Activated T-helper 2 cell treated with anti-CD3 and anti-CD28 coated beads, Interferon-gamma antibody, Interleukin-2, Interleukin-4, amounts not matched to agents 10 μg/mL and 5 μg/mL and 100 μg/mL, durations not matched to agents 14 hours and 24 hours and 36 hours (primary cell): Measurements from ENCODE around the gene MKLN1. TPM values are rescaled to one million over a fixed set of nuclear protein-coding genes. Genes with fewer than 3 reads are reported as not detected.
"Not testable (repeated sequence)": the region's sequence is repeated elsewhere in the genome, so short reads cannot be mapped to it uniquely, and the experiment has no call there.

Source experiments
- DNase-seq: peaks from one replicate; pipeline ENCODE4 v3.0.0; 2021; ENCODE audit warnings: low spot score
- H3K27ac Mint-ChIP-seq: one replicate; pipeline ENCODE4 v1.8.0; 2021; ENCODE audit warnings: mixed read lengths
- H3K27me3 Mint-ChIP-seq: one replicate; pipeline ENCODE4 v1.8.0; 2021; ENCODE audit warnings: low read depth, mixed read lengths
- H3K36me3 Mint-ChIP-seq: one replicate; pipeline ENCODE4 v1.8.0; 2021; ENCODE audit warnings: low read depth, mixed read lengths
- H3K4me1 Mint-ChIP-seq: one replicate; pipeline ENCODE4 v1.8.0; 2021; ENCODE audit warnings: low read depth, mixed read lengths
- H3K4me3 Mint-ChIP-seq: one replicate; pipeline ENCODE4 v1.8.0; 2021; ENCODE audit warnings: low read depth, mild to moderate bottlenecking, moderate library complexity, mixed read lengths
- H3K9me3 Mint-ChIP-seq: one replicate; pipeline ENCODE4 v1.8.0; 2021; ENCODE audit warnings: mixed read lengths
- intact Hi-C: fragments of 100-400 bp; cut with micrococcal nuclease; formaldehyde crosslinking; loops from one replicate; pipeline ENCODE4 v1.15.1; 2023
- total RNA-seq: library from RNA; stranded (reverse); gene quantifications from 2 replicates; pipeline ENCODE4 v1.2.3, GENCODE V29; 2022

The MKLN1 gene
- total RNA-seq, 1 donor from 2014 or later, result 38.3 TPM

DNA sequence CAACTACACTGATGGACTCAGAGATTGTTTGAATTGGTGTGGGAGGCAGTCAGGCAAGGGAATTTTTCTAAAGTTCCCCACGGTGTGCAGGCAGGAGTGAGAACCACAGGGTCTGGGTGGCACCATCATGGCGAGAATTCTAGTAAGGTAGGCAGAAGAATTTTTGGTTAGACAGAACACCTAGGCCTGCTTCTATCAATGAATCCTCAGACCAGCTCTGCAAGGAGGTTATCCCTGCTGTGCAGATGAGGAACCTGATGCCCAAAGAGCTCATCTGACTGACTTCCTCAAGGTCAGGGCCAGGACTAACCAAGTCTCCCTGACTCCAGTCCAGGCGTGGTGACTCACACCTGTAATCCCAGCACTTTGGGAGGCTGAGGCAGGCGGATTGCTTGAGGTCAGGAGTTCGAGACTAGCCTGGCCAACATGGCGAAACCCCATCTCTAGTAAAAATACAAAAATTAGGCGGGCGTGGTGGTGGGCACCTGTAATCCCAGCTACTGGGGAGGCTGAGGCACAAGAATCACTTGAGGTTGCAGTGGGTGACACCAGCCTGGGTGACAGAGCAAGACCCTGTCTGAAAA is 177.5 kb downstream of the MKLN1 start:
- H3K9me3 Mint-ChIP-seq, H3K27ac Mint-ChIP-seq, DNase-seq, H3K36me3 Mint-ChIP-seq, H3K27me3 Mint-ChIP-seq, H3K4me3 Mint-ChIP-seq: not testable (repeated sequence)
- peaks cover 33% of the 10 kb centered on the region for H3K4me1 Mint-ChIP-seq
- intact Hi-C loops, result loop anchor here (10.0 kb wide), 4 partner anchors 180 to 610 kb away; partner anchors contain the start of gene MKLN1

DNA sequence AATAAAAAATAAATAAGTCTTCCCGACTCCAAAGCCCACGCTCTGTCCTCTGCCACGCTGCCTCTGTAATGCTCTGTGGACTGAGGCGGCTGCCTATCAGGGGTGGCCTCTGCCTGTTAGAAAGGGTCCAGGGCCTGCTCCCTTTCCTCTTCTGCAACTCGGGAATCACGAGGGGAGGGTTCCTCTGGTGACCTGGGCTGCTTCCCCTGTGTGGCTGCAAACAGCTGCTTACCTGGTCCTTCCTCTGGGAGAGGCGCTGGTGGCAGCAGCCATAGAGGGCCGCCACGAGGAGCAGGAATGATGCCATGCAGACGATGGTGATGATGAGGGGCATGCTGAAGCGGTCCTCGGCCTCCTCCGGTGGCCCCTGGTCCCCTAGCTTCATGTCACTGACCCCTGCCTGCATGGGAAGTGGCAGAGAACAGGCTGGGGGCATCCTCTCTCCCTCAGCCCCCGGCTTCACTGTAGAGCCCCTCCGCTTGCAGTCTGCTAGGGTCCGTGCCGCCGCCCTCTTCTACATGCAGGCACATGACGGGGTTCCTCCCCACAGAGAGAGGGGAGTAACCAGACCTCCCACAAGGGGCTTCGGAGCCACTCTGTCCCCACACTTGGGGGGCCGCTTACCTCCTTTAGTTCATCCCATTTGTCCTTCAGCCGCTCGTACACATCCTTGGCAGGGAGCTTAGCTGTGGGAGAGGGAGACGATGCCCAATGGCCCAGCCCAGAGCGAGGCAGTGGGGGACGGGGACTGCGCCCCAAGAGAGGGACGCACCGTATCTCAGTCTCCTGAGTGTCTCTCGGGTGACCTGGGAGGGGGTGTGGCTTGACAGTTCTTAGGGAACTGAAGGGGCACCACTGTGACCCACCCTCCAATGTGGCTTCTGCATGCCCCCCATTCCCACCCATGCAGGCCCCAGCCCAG is 178.2 kb downstream of the MKLN1 start:
- Mint-ChIP-seq H3K4me3 (no peak overlapping the region), H3K27me3 (peaks cover 3% of the 10 kb centered on the region), H3K4me1 (peaks cover 27% of the 10 kb centered on the region), H3K9me3 (no peaks in the 10 kb centered on the region), H3K27ac (no peak overlapping the region), H3K36me3 (peaks cover 3% of the 10 kb centered on the region)
- DNase-seq, result no peak
- intact Hi-C loops, result loop anchor here (10.0 kb wide), 4 partner anchors 181 to 611 kb away; partner anchors contain the start of gene MKLN1

DNA sequence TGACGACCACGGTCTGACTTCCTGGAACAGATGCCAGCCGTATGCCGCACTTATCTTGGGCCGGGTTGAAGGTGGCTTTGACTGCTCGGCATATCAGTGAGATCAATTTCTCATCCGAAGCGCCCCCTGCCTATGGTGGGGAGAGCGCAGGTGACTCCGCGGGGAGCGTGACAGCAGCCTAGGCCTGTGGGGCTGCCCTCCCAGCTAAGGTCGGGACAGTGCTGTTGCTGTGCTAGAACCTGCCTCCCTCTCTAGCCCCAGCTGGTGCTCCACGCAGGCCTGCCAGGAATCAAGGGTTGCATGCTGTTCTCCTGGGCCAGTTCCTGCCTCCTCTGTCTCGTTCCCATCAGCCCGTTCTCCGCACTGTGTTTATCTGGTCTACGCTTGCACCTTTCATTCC is 178.9 kb downstream of the MKLN1 start:
- no peaks in the 10 kb centered on the region for H3K9me3 Mint-ChIP-seq
- intact Hi-C loops, result loop anchor here (10.0 kb wide), 4 partner anchors 182 to 612 kb away; partner anchors contain the start of gene MKLN1
- H3K4me1 Mint-ChIP-seq, result peaks cover 22% of the 10 kb centered on the region
- no peak overlapping the region for H3K4me3 Mint-ChIP-seq
- no peak overlapping the region for H3K27ac Mint-ChIP-seq
- H3K36me3 Mint-ChIP-seq, result no peaks in the 10 kb centered on the region
- no peak for DNase-seq
- H3K27me3 Mint-ChIP-seq, result peaks cover 3% of the 10 kb centered on the region

GRCh38 chr7:131507592-131508331 is 180.1 kb downstream of the MKLN1 start:
- H3K9me3 Mint-ChIP-seq, result no peaks in the 10 kb centered on the region
- peak; percentile 67 for DNase-seq
- no peak overlapping the region for H3K4me3 Mint-ChIP-seq
- no peaks in the 10 kb centered on the region for H3K36me3 Mint-ChIP-seq
- peaks cover 17% of the 10 kb centered on the region for H3K4me1 Mint-ChIP-seq
- intact Hi-C loops, result loop anchor here (10.0 kb wide), 4 partner anchors 183 to 613 kb away; partner anchors contain the start of gene MKLN1
- H3K27ac Mint-ChIP-seq, result no peak overlapping the region
- H3K27me3 Mint-ChIP-seq, result peaks cover 3% of the 10 kb centered on the region

DNA sequence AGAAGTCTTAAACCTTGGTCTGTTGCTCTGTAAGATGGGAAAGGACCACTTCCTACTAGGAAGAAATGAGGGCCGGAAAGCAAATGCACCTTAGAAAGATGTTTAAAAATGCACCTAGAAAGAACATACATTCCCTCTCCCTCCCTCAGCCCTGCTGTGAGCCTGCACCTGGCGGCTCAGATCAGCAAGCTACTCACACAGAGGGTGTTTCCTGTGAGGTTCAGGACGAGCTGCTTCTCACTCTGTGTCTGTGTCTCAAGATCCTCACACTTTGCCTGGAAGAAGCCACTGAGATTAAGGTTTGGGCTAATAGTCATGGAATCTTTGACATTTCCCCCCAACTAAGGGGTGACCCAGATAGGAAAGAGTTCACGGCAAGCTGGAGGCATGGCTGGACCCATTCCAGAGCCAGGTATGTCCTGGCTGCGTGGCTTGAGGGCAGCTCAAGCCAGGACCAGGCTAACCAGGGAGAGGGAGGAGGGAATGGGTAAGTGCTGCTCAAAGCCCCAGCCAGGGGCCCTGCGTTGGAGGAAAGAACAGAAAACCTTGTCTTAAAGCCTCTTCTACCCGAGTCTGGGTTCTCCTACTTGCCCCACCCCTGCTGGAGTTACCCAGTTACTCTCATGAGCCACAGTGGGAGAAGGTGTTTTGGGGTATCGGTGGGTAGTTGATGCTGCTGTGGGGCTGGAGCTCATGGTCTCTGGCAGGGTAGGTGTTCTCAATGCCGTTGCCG is 181.2 kb downstream of the MKLN1 start:
- no peaks in the 10 kb centered on the region for H3K36me3 Mint-ChIP-seq
- no peaks in the 10 kb centered on the region for H3K9me3 Mint-ChIP-seq
- no peak overlapping the region for H3K4me3 Mint-ChIP-seq
- H3K4me1 Mint-ChIP-seq, result peaks cover 25% of the 10 kb centered on the region
- peaks cover 3% of the 10 kb centered on the region for H3K27me3 Mint-ChIP-seq
- DNase-seq, result no peak
- intact Hi-C loops, result loop anchor here (10.0 kb wide), 4 partner anchors 184 to 614 kb away; partner anchors contain the start of gene MKLN1
- no peak overlapping the region for H3K27ac Mint-ChIP-seq

DNA sequence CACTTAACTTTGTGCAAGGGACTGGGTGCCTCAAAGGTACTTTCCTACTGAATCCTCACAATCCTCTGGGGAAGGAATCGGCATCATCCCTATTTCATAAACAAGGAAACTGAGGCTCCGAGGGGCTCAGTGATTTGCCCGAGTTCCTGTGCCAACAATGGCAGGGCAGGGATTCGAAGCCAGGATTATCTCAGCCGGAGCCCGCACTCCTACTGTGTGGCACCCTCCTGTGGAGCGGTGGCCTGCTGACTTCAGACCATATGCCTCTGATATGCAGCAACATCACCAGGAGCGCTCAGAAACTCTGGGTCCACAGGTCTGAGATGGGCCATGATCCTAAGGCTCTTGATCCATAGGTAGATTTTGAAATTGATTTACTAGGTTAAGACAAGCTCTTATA is 182.1 kb downstream of the MKLN1 start:
- Mint-ChIP-seq H3K4me3 (no peak overlapping the region), H3K36me3 (no peaks in the 10 kb centered on the region), H3K27ac (no peak overlapping the region), H3K9me3 (no peaks in the 10 kb centered on the region), H3K27me3 (peaks cover 3% of the 10 kb centered on the region), H3K4me1 (peaks cover 23% of the 10 kb centered on the region)
- intact Hi-C loops, result loop anchor here (10.0 kb wide), 4 partner anchors 185 to 615 kb away; partner anchors contain the start of gene MKLN1
- no peak for DNase-seq

DNA sequence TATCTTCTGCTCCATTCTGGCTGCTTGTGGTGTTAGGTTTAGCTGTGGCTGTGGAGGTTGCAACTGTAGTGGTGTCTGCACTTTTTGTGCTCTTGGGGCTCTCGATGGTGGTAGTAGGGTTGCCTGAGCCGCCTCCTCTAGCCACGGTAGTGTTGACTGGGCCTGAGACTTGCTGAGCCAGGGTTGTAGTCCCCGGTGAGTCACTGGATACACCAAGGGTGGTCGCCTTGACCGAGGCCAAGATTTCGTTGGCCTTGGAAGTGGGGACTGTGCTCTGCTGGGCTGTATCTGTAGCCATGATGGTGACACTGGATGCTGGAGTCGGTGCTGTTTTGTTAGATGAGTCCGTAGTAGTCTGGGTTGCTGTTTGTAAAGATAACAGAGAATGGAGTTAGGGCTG is 183.4 kb downstream of the MKLN1 start:
- Mint-ChIP-seq H3K36me3 (no peaks in the 10 kb centered on the region), H3K4me3 (no peak overlapping the region), H3K9me3 (no peaks in the 10 kb centered on the region), H3K4me1 (peaks cover 19% of the 10 kb centered on the region), H3K27ac (no peak overlapping the region), H3K27me3 (peaks cover 5% of the 10 kb centered on the region)
- no peak for DNase-seq
- intact Hi-C loops, result no loop called here

DNA sequence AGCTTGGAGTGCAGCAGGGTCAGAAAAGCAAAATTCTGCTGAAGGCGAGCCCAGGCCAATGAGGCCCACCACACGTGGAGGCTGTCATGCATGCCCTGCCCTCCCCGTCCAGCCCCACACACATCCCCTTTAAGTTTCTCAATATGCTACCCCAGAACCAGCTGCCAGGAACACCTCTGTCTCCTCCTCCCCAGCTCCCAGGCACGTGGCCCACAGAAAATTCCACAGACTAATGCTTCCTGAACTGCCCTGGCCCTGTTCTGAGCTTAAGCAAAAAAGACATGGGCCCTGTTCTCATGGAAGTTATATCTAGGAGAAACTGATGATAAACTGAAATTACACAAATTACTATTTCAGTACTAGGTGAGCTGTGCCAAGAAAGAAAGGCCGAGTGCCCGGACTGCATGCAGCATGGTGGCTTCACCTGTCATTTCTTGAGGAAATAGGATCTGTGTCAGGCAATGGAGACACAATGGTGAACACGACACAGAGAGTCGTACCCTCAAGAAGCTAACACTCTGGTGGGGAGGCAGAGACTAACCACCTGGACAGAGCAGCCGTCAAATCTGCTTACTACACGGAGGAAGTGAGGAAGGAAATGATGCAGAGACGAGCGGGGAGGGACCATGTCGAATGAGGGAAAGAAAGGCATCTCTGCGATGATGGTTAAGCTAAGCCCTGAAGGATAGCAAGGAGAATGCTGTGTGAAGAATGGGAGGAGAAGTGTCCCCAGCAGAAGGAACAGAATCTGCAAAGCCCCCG is 184.3 kb downstream of the MKLN1 start:
- H3K27ac Mint-ChIP-seq, result no peak overlapping the region

GRCh38 chr7:131513245-131514061 is 185.8 kb downstream of the MKLN1 start:
- Mint-ChIP-seq H3K4me3 (no peak overlapping the region), H3K4me1 (peaks cover 14% of the 10 kb centered on the region), H3K36me3 (no peaks in the 10 kb centered on the region), H3K9me3 (no peaks in the 10 kb centered on the region), H3K27me3 (peaks cover 7% of the 10 kb centered on the region), H3K27ac (peak overlapping the region; percentile 2)
- intact Hi-C loops, result loop anchor here (1.0 to 2.0 kb wide), 2 partner anchors 141 to 444 kb away; no protein-coding TSS in a partner anchor
- DNase-seq, result peak; percentile 69

More for the DNA sequence above, 184.3 kb downstream of the MKLN1 start:
- Mint-ChIP-seq H3K9me3 (no peaks in the 10 kb centered on the region), H3K27me3 (peaks cover 5% of the 10 kb centered on the region), H3K4me3 (no peak overlapping the region), H3K36me3 (no peaks in the 10 kb centered on the region), H3K4me1 (peaks cover 19% of the 10 kb centered on the region)
- no peak for DNase-seq
- intact Hi-C loops, result loop anchor here (2.0 kb wide), 1 partner anchor 143 kb away; no protein-coding TSS in a partner anchor

DNA sequence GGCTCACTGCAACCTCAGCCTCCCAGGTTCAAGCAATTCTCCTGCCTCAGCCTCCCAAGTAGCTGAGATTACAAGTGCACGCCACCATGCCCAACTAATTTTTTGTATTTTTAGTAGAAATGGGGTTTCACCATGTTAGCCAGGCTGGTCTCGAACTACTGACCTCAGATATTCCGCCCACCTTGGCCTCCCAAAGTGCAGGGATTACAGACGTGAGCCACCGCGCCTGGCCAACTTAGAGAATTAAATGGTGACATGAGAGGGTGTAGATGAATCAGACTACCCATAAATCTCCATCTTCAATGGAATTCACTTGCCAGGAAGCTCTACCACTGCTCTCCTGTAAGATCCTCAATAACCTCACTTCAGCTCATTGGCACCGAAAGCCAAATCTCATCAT is 187.8 kb downstream of the MKLN1 start:
- DNase-seq, H3K4me3 Mint-ChIP-seq, H3K27ac Mint-ChIP-seq, H3K9me3 Mint-ChIP-seq, intact Hi-C loops, H3K27me3 Mint-ChIP-seq, H3K36me3 Mint-ChIP-seq: not testable (repeated sequence)
- peaks cover 14% of the 10 kb centered on the region for H3K4me1 Mint-ChIP-seq
